Frontal cortex (tissue), 4 donors: Measurements from ENCODE around the gene BID. TPM values are rescaled to one million over a fixed set of nuclear protein-coding genes. Genes with fewer than 3 reads are reported as not detected.
A peak's percentile ranks its signal among the peaks of the same experiment; 100 is the strongest.

ENCODE experiments used
- DNase-seq, 2 donors: peaks; one replicate each; pipeline ENCODE4 v3.0.0; 2012; ENCODE audit warnings: low spot score in 2 of 2
- FAIRE-seq: peaks from 2 replicates; lab custom pipeline; 2012; peaks lifted over from hg19 to GRCh38; lab: Jason Lieb, UNC
- total RNA-seq: library from RNA; depleted of rRNA; stranded (reverse); fragments of >200 nt; gene quantifications from one replicate; pipeline ENCODE4 v1.2.3, GENCODE V29; 2014
- donor health status: control.
- donor health status: control.
- donor health status: control.

BID gene
- total RNA-seq: 39.9 TPM

DNA sequence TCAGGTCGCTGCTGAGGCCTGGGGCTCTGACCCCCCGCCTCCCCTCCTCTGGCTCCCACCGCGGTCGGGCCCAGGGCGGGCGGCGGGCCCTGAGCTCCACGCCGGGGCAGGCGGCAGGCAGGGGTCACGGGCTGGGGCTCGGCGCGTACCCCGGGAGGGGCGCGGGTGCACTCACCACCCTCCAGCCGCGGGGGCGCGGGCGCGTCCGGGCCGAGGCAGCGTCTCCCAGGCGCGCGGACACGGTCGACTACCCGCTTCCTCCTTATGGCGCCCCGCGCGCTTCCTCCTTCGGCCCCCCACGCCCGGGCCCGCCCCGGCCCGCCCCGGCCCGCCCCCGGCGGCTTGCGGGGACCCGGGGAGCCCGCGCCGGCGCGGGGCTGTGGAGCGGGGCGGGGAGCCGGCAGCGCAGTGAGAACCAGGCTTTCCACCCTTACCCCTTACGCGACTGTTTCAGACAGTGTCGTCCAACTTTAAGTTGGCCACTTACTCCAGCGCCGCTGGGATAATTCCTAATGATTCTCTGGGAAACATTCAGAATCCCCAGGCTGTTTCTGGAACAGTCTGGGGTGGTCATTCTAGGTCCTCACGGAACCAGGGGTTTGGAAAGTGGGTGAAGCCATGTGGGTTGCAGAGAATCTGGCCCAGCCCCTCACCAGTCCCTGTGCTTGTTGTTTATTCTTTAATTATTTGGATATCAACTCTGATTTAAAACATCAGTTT lies at the start of gene BID:
TSS of gene BID (minus strand) at position 264 of the 720 bp plus-strand sequence. CDS start 24,353 bp downstream, outside the sequence.
- DNase-seq: peak; percentile 60 to 66
- FAIRE-seq: no peak

DNA sequence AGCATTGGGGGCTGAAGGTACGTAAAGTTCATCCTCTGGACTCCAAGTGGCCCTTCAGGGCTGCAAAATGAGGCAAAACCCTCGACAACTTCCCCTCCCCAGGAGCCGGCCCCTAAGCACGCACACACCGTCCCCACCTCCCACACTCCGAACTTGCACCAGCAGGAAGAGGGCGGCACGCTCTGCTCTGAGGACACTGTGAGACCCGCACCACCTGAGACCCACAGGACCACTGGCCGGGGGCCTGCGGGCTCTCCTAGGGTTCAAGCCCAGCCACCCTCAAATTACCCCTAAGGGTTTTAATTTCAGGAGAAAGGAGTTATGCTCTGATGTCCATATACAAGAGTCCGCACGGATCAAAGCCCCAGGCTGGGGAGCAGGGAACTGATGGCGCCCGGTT lies 49.7 kb upstream of the BID start:
- DNase-seq (no peak), FAIRE-seq (no peak)

DNA sequence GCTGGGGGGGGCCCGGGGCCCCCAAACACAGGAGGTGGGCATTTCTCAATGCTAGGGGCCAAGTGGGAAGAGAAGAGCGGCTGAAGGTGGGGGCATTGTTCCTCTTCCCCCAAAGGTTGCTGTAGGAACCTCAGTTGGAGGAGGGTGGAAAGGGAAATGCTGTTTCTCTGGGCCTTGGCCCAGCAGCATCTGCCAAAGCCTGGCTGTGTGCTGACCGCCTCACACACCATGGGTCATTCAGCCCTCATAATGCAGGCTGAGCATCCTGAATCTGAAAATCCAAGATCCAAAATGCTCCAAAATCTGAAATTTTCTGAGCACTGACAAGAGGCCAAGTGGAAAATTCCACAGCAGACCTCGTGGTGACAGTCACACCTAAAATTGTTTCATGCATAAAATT lies 49.0 kb upstream of the BID start:
- DNase-seq (no peak), FAIRE-seq (no peak)

DNA sequence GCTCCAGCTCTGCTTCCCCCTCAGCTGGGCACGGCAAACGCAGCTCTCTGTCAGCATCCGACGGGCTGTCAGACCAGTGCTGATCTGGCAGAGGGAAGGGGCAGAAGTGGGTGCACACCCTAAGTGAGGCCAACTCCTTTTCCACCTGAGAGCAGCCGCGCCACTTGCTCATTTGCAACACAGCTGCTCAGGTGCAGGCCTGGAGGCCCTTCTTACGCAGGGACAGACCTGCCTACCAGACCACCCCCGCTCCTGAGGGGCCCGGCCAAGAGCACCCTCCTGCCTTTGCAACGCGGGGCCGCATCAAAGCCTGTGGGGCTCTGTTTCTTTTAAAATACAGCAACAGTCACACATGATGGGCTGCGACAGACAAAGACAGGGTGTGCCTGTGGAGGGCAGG lies 47.8 kb upstream of the BID start:
- FAIRE-seq: no peak
- no peak for DNase-seq

DNA sequence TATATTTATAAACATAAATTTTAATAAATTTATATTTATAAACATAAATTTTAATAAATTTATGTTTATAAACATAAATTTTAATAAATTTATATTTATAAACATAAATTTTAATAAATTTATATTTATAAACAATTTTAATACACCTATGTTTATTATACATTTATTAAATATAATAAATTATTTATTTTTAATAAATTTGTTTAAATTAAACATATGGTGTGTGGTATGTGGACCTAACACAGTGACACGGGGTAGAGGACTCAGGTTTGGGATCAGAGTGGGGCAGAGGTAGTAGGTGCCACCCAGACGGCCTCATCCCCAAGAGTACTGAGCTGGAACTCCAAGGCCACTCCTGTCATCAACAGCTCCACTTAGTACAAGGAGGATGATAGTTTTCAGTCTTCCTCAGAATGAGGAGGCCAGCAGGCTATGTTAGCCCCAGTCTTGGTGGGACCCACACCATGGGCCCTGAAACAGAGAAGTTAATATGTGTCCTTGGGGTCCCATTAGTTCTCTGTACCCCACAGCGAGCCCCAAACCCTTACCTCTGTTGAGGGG lies 46.7 kb upstream of the BID start:
- DNase-seq (no peak), FAIRE-seq (peak; percentile 100)

DNA sequence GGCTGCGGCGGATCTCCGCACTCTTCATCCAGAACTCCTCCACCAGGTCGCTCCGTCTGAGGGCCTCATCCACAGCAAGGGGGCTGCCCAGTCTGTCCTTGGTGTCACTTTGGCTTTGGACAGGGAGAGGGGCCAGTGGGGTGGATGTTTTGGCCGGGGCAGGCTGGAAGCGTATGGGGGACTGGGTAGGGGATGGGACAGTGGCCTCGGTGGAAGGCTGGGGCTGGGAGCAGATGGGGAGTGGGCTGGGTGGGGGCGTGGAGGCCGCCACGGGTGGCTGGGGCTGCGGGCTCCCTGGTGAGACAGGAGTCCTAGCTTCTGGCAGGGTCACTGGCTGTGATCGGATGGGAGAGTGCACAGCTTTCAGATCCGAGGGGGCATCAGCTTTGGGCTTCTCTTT lies 44.4 kb upstream of the BID start:
- no peak for DNase-seq

DNA sequence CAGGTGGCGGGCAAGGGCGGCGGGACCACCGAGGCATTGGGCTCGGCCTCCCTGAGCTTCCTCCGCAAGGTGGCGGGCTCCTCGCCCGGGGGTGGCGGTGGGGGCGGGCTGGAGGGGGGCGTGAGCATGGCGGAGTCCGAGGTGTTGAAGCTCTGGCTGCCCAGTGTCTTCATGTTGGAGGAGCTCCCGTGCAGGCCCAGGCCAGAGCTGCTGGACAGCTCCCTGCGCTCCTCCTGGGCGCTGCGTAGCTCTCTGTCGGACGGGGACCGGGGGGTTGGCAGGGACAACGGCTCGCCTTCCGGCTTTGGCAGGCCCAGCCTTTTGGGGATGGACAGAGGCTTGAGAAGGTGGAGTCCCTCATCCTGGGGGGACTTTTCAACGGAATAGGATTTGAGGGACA lies 43.9 kb upstream of the BID start:
- DNase-seq (no peak), FAIRE-seq (no peak)

More for the DNA sequence above, 44.4 kb upstream of the BID start:
- FAIRE-seq: no peak

DNA sequence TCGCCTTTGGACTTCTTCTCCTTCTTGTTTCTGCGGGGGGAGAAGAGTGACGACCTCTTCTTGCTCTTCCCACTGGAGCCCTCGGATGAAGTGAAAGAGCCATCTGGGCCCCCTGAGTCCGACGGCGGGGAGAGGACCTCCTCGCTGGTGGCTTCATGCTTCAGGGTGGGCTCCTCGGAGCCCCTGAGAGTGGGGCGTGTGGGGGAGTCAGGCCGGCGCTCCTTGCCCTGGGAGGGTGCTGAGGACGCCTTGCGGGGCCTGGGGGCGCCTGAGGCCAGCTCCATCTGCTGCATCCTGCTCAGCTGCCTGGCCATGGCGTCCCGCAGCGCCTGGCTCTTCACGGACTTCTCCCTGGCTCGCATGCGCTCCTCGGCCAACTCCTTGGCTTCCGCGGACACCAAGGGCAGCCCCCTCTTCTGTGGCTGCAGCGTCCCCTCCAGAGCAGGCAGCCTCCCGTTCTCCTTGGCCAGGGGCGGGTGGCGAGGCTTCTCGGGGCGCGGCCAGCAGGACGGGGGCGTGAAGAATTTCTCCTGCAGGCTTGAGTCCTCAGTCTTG lies 43.3 kb upstream of the BID start:
- no peak for FAIRE-seq

DNA sequence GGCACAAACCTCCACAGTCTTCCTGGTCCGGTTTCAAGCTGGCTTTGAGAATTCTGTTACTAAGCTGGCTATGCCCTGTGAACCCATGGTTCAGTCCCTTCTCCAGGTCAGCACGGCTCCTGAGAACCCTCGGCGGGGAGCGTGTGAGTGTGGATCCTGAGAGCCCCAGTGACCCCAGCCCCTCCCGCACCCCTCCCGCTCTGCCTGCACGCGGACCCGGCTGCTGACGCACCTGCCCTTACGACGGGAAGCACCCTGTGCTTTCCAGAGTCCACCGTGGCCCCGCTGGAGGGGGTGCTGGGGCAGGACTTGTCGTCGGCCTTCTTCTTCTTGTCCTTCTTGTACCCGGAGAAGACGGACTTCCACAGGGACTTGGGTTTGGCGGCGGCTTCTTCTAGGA lies 42.8 kb upstream of the BID start:
- FAIRE-seq: no peak
- no peak for DNase-seq

More for the DNA sequence above, 43.3 kb upstream of the BID start:
- DNase-seq: peak in 1 of 2 donors; percentile 55

DNA sequence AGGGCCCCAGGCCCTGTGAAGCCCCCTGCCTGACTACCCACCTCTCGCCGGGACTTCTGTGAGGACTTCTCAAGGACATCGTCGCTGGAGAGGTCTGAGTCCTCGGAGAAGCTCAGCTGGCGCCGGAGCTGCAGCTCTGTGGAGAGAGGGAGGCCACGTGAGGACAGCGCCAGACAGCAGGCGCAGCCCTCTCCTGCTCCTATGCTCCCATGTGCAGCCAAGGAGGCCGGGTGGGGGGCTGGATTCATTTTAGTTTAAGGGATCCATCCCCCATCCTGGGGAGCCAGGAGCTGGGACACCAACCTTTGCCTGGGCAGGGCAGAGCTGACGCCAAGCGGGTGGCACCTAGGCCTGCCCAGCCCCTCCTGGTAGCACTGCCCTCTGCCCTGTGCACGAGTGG lies 42.4 kb upstream of the BID start:
- no peak for FAIRE-seq

DNA sequence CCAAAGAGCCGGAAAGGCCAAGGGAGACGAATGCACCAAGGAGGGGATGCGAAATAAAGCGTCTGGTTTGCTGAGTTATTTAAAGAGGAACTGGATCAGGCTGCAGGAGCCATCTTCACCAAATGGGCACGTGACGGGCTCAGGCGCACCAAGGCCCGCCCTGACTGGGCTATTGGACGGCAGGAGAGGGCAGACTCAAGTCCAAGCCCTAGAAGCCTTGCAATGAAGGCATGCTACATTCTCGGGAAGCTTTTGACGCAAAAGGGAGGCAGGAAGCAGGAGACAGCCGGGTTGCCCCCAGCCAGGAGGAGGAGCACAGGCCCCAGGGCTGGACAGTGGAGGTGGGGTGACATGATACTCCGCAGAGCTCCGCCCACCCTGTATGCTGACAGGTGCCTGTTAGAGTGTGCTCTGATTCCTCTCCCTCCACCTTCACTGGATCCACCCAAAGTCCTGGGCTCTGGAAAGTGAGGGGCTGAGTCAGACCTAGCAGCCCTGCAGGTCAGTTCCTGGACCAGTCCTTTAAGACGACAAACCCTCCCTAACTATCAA lies 41.5 kb upstream of the BID start:
- DNase-seq (no peak), FAIRE-seq (no peak)

More for the DNA sequence above, 42.4 kb upstream of the BID start:
- no peak for DNase-seq

DNA sequence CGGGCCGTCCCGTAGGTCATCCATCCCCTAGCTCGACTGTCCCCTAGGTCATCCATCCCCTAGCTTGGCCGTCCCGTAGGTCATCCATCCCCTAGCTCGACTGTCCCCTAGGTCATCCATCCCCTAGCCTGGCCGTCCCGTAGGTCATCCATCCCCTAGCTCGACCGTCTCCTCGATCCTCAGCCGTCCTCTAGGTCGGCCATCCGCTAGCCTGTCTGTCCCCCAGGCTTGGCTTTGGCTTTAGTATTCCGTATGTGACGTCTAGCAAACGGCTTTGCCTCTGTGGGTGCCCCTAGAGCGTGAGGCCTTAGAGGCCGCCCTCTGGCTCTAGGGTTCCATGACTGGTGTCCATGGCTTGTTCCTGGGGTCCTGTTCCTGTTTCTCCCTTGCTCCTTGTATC lies 40.6 kb upstream of the BID start:
- DNase-seq (no peak), FAIRE-seq (no peak)

DNA sequence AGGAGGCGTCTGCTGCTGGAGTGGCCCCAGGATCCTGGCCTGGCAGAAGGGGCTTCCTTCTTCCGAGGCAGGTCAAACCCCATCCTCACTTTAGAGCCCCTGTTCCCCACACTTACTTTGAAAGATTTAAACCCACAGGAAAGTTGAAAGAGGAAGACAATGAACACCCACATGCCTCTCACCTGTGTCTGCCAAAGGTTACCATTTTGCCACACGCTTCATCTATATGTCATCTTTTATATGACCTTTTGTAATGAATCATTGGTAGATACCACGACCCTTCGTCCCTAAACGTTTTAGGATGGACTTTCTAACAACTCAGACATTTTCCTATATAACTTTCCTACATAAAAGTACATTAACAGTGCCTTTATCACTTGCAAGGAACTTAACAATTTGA lies 39.8 kb upstream of the BID start:
- no peak for FAIRE-seq
- DNase-seq: no peak

DNA sequence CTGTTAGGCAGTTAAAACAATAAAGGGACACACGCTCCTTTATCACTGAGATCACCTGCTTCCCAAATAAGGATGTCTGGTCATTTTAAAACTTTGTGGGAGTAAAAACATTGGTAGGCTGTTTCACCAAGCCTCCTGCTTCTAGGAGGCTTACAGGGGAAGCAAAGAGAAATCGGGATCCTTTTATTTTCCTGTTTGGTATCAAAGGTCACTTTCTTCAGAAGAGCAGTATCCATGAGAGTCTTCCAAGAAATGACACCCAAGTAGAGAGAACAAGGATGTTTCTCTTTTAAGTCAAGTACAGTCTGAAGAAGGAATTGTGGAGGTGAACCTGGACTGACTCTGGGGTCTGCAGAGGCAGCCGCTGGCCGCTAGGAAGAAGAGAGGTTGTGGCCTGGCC lies 36.9 kb upstream of the BID start:
- no peak for FAIRE-seq
- DNase-seq: no peak

DNA sequence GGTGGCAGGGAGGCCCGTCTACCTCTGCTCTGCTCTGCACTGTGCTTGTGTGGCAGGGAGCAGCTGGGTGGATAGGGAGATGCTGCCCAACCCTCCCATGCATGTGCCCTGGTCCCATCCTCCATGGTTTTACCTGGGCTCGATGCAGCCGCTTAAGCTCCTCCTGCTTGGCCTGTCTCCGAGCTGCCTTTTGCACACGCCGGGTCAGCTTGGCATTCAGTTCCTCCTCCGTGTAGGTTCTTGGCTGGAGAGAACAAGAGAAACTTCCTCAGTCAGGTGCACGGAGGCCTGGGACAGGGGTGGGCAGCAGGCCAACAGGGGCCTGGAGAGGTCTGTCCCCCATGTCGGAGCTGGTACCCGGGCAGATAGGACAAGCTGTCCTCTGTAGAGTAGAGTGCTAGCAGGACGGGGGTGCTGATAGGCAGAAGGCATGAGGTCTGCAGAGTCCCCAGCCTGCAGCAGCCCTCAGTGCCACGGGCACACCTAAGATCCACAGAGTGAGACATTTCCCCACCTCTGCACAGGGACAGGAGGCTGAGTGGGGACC lies 36.4 kb upstream of the BID start:
- DNase-seq: no peak
- no peak for FAIRE-seq

DNA sequence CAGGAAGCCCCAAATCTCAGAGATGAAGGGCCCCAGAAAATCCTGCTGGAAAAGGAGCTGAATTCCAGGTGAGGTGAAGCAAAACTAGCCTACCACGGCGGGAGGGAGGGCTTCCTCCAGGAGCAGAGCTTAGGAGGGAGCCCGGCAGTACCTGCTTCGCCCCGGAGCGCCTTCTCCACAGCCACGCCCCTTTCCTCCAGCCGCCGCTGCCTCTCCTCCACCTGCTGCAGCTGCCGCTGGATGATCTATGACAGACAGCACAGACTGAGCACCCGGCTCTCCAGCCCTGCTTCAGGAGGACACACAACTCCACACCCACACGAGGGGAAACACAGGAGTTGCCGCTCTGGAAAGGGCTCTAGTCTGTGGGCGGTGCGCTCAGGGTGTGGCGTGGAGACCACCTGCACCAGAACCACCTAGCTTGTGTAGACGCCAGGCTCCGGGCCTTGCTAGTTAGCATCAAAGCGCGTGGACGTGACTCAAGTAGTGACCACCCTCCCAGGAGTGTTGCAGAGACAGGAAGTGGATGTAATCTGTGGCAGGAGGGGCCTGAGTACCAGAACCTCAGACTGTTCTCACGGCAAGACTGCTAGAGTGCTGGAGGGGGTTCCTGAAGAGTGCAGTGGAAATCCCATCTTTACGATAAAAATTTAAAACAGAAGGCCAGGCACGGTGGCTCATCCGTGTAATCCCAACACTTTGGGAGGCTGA lies 34.6 kb upstream of the BID start:
- FAIRE-seq (no peak), DNase-seq (no peak)

DNA sequence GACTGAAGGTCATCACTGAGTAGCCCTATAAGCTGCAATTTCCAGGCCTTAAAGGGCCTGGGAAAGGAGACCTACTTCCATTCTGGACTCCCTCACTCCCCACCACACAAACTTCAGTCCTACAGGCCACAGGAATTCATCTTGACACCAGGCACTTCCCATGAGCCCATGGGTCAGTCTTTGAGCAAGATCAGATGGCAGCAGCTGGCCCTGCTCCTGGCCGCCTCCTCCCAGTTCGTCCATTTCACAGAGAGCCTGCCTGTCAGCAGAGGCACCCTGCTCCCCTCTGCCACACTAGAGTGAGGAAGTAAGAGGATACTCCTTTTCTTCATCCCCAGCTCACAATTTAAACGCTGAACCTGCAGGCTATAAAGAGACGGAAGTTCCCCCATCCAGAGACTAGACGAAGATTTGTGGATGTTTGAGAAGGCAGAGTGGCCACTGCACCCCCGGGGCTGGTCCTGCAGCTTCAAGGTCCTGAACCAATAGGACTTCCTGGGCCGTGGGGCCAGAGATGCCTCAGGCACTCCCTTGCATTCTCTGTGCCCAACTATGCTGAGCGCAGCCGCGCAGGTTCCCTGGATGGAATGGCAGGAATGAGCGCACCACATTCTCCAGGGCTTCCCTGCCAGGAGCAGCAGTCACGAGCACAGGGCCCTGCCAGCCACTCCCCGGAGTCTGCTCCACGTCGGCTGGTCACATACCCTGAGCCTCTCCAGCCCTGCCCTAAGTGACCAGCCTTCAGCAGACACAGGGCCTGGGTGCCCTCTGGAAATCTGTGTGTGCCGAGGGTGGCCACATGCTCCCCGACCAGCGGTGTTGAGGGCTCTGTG lies 33.5 kb upstream of the BID start:
- DNase-seq (no peak), FAIRE-seq (no peak)

DNA sequence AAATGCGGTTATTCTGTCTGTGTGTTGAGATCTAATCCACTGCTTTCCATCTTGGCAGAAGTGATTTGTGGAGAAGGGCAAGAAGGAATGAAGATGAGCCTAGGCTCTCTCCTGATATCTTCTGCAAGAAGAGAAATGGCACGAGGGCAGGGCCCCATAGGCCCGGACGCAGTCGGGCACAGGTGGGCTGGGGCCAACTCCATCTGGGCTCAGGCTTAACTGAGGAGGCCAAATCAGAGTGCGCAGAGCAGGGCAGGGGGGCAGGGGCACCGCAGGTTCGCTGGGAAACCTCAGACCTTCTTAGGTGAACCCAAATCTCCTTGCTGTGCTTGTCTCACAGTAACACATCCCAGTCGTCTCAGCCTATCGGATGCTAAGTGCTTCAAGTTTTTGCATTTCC lies 32.8 kb upstream of the BID start:
- no peak for DNase-seq
- no peak for FAIRE-seq

DNA sequence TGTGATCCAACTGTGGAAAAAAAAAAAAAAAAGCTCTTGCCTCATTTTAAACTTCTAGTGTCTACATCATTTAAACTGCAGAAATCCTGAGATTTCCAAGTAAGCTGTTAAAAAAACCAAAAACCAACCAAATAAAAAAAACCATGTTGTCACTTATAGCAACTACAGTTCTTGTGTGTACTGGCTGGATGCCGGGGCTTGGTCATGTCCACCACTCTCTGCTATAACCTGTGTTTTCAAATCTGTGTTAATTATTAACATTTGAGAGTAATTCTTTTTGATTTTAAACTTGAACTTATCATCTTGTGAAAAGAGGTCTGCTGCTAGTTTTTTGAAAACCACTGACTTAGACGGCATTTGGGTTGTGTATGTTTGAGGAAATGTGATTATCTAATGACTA lies 32.2 kb upstream of the BID start:
- FAIRE-seq: no peak
- no peak for DNase-seq
